Body of pancreas (tissue), 4 donors: ENCODE data around the gene PLPPR5. TPM values are rescaled to one million over a fixed set of nuclear protein-coding genes. Genes with fewer than 3 reads are reported as not detected.

Source experiments
- ATAC-seq: fragments of 150-250 bp; one replicate; pipeline ENCODE4 v1.9.1; 2016
- DNase-seq, 4 donors: peaks; one replicate each; pipeline ENCODE4 v3.0.0-alpha.2; 2019
- H3K27ac ChIP-seq, 4 donors: fragments of 200-600 bp; sonication (generic); 1 replicate in 3 of 4; 2 replicates in 1 of 4; pipeline versions ENCODE4 v1.5.1 to v1.6.1; 2016 to 2019; ENCODE audit warnings: mild to moderate bottlenecking in 1 of 4, mixed read lengths in 1 of 4, moderate library complexity in 1 of 4
- H3K27me3 ChIP-seq, 2 donors: fragments of 200-600 bp; sonication (generic); one replicate each; pipeline ENCODE4 v1.6.0; 2016; ENCODE audit warnings: mild to moderate bottlenecking in 1 of 2
- H3K36me3 ChIP-seq, 2 donors: fragments of 200-600 bp; sonication (generic); replicated peaks in 1 of 2; 2 replicates each; pipeline ENCODE4 v1.5.1; 2016; ENCODE audit warnings: low read depth in 2 of 2; ENCODE audit not compliant: insufficient read depth in 1 of 2
- H3K4me1 ChIP-seq: fragments of 200-600 bp; sonication (generic); one replicate; pipeline ENCODE4 v1.6.0; 2016
- H3K4me3 ChIP-seq, 2 donors: fragments of 200-600 bp; sonication (generic); 1 replicate in 1 of 2; 2 replicates in 1 of 2; pipeline ENCODE4 v1.5.1; 2016 to 2019
- H3K9me3 ChIP-seq, 3 donors: fragments of 200-600 bp; sonication (generic); 1 replicate in 2 of 3; 2 replicates in 1 of 3; pipeline ENCODE4 v1.5.1; 2016
- CTCF ChIP-seq, 7 experiments: fragments of 450-650 bp in 4 of 7; fragments of 200-600 bp in 3 of 7; sonication (generic) in 3 of 7; IDR thresholded peaks; one replicate each; pipeline ENCODE4 v1.5.1; 2016 to 2019; ENCODE audit warnings: antibody characterized with exemption in 7 of 7
- POLR2A ChIP-seq, 3 donors: fragments of 450-650 bp; IDR thresholded peaks; one replicate each; pipeline ENCODE4 v1.6.1; 2016; ENCODE audit warnings: antibody characterized with exemption in 3 of 3, mild to moderate bottlenecking in 2 of 3
- WGBS, 2 donors: methylation state at CpG; one replicate each; pipeline ENCODE4 v1.1.5; 2017; 5-methylcytosine and 5-hydroxymethylcytosine counted together
- intact Hi-C: fragments of 100-400 bp; cut with DNase I; formaldehyde crosslinking; loops from one replicate; pipeline ENCODE4 v1.15.1; 2023
- total RNA-seq, 2 donors: library from RNA; depleted of rRNA; stranded (reverse); fragments of >200 nt; gene quantifications; one replicate each; pipeline ENCODE4 v1.1.0, GENCODE V29; 2016

The PLPPR5 gene
- total RNA-seq, 2 donors from 2014 or later, result under 0.01 TPM; not detected in 1

- no peaks in the 10 kb centered on the region for H3K4me1 ChIP-seq
- 85% methylated on average over 6 of the region's 6 CpGs for WGBS, 2 donors
- no peak for ATAC-seq
- H3K27ac ChIP-seq, result no peak overlapping the region
- TF ChIP-seq CTCF (IDR thresholded peaks at IDR 0.05), result no peak
- no peak for TF ChIP-seq POLR2A (IDR thresholded peaks at IDR 0.05)
- intact Hi-C loops, result no loop called here
- no peaks in the 10 kb centered on the region for H3K9me3 ChIP-seq
- H3K27me3 ChIP-seq, result no peaks in the 10 kb centered on the region
- no peaks in the 10 kb centered on the region for H3K36me3 ChIP-seq
- no peak overlapping the region for H3K4me3 ChIP-seq
- no peak for DNase-seq
Measured at GRCh38 chr1:98896711-98897445, 107.8 kb downstream of the PLPPR5 start.

- Histone ChIP-seq H3K27me3 (no peaks in the 10 kb centered on the region), H3K4me1 (no peaks in the 10 kb centered on the region), H3K9me3 (no peaks in the 10 kb centered on the region), H3K27ac (no peak overlapping the region), H3K36me3 (no peaks in the 10 kb centered on the region), H3K4me3 (no peak overlapping the region)
- no peak for DNase-seq
- ATAC-seq, result no peak
- intact Hi-C loops, result no loop called here
- WGBS, 2 donors, result 60 to 62% methylated on average over 2 of the region's 2 CpGs
- TF ChIP-seq CTCF (IDR thresholded peaks at IDR 0.05) (no peak), POLR2A (IDR thresholded peaks at IDR 0.05) (no peak)
Measured at GRCh38 chr1:98893371-98893770, 111.3 kb downstream of the PLPPR5 start.

GRCh38 chr1:98888869-98889268 lies 115.8 kb downstream of the PLPPR5 start:
- Histone ChIP-seq H3K4me3 (no peak overlapping the region), H3K27ac (no peak overlapping the region)
- intact Hi-C loops, result no loop called here

GRCh38 chr1:98887507-98887906 lies 117.2 kb downstream of the PLPPR5 start:
- intact Hi-C loops, result no loop called here
- H3K27ac ChIP-seq, result no peak overlapping the region
- TF ChIP-seq CTCF (IDR thresholded peaks at IDR 0.05) (no peak), POLR2A (IDR thresholded peaks at IDR 0.05) (no peak)
- no peak for DNase-seq
- no peak for ATAC-seq
- no peaks in the 10 kb centered on the region for H3K27me3 ChIP-seq
- H3K4me1 ChIP-seq, result no peaks in the 10 kb centered on the region
- WGBS, 2 donors, result 39 to 82% methylated on average over 1 of the region's 1 CpG
- no peaks in the 10 kb centered on the region for H3K36me3 ChIP-seq
- H3K4me3 ChIP-seq, result no peak overlapping the region
- no peaks in the 10 kb centered on the region for H3K9me3 ChIP-seq

More at GRCh38 chr1:98888869-98889268, 115.8 kb downstream of the PLPPR5 start:
- DNase-seq (no peak), ATAC-seq (no peak)
- H3K9me3 ChIP-seq, result no peaks in the 10 kb centered on the region
- no peaks in the 10 kb centered on the region for H3K36me3 ChIP-seq
- no peak for TF ChIP-seq CTCF (IDR thresholded peaks at IDR 0.05)
- no peak for TF ChIP-seq POLR2A (IDR thresholded peaks at IDR 0.05)
- H3K27me3 ChIP-seq, result no peaks in the 10 kb centered on the region
- H3K4me1 ChIP-seq, result no peaks in the 10 kb centered on the region

GRCh38 chr1:98884864-98885263 lies 119.8 kb downstream of the PLPPR5 start:
- no peak overlapping the region for H3K27ac ChIP-seq
- H3K27me3 ChIP-seq, result no peaks in the 10 kb centered on the region
- H3K4me3 ChIP-seq, result no peak overlapping the region
- no peaks in the 10 kb centered on the region for H3K9me3 ChIP-seq
- no peak for TF ChIP-seq CTCF (IDR thresholded peaks at IDR 0.05)
- no peak for TF ChIP-seq POLR2A (IDR thresholded peaks at IDR 0.05)
- DNase-seq (no peak), ATAC-seq (no peak)
- intact Hi-C loops, result no loop called here
- no peaks in the 10 kb centered on the region for H3K36me3 ChIP-seq
- H3K4me1 ChIP-seq, result no peaks in the 10 kb centered on the region
